Right ventricle myocardium superior (tissue), 1 donor: ENCODE data around the gene RGS1. TPM values are rescaled to one million over a fixed set of nuclear protein-coding genes. Genes with fewer than 3 reads are reported as not detected.
A peak's percentile ranks its signal among the peaks of the same experiment; 100 is the strongest.
"Not testable (repeated sequence)": the region's sequence is repeated elsewhere in the genome, so short reads cannot be mapped to it uniquely, and the experiment has no call there.

Experiments used
- ATAC-seq: fragments of 200-7000 bp; cut with Tn5 transposase; one replicate; pipeline ENCODE4 v1.9.1; 2020; ENCODE audit warnings: mild to moderate bottlenecking; ENCODE audit not compliant: poor library complexity
- DNase-seq: peaks from one replicate; pipeline ENCODE4 v3.0.0-alpha.2; 2020
- intact Hi-C: fragments of 100-400 bp; cut with DNase I; formaldehyde crosslinking; loops from one replicate; pipeline ENCODE4 v1.11.2; 2022
- long read RNA-seq: library from polyadenylated mRNA; unstranded; transcript quantifications from one replicate; pipeline ENCODE4 v2.0.0, GENCODE V29; 2021
- total RNA-seq: library from RNA; stranded (reverse); fragmentation: NEBNext Ultra II Directional; extraction: Animal tissue kit (Norgen Biotek cat#: 25700); gene quantifications from one replicate; pipeline ENCODE4 v1.2.1, GENCODE V29; 2021
- donor health status: DM: no; HTN: yes; CAD: no; lungs with severe emphysema.

The RGS1 gene
- total RNA-seq = 0.65 TPM
- long read RNA-seq = 0 reads

- ATAC-seq = peak; percentile 63
- no peak for DNase-seq
- intact Hi-C loops = no loop called here
Observed at GRCh38 chr1:192575499-192576189, at the start of gene RGS1. RGS1 (plus strand) TSS chr1:192575773; CDS start chr1:192575793, 20 bp downstream.

GRCh38 chr1:192527111-192527795 is 48.3 kb upstream of the RGS1 start:
- DNase-seq (no peak), ATAC-seq (no peak)
- intact Hi-C loops = no loop called here

- ATAC-seq = no peak
- DNase-seq = no peak
- intact Hi-C loops = no loop called here
Observed at GRCh38 chr1:192527950-192528349, 47.6 kb upstream of the RGS1 start.

- no peak for DNase-seq
- intact Hi-C loops = no loop called here
- ATAC-seq = no peak
Observed at GRCh38 chr1:192529031-192529755, 46.4 kb upstream of the RGS1 start.

GRCh38 chr1:192529811-192530210 is 45.8 kb upstream of the RGS1 start:
- intact Hi-C loops = no loop called here
- ATAC-seq = no peak

GRCh38 chr1:192530254-192530653 is 45.3 kb upstream of the RGS1 start:
- no peak for DNase-seq
- intact Hi-C loops = no loop called here
- peak; percentile 71 for ATAC-seq

More at GRCh38 chr1:192529811-192530210, 45.8 kb upstream of the RGS1 start:
- DNase-seq = no peak

- DNase-seq = peak; percentile 42
- intact Hi-C loops = not testable (repeated sequence)
- ATAC-seq = peak; percentile 68
Observed at GRCh38 chr1:192531037-192531703, 44.4 kb upstream of the RGS1 start.

GRCh38 chr1:192534666-192535065 is 40.9 kb upstream of the RGS1 start:
- intact Hi-C loops = no loop called here
- no peak for ATAC-seq
- no peak for DNase-seq

GRCh38 chr1:192535916-192536664 is 39.5 kb upstream of the RGS1 start:
- DNase-seq (no peak), ATAC-seq (no peak)
- intact Hi-C loops = no loop called here

- peak; percentile 66 for ATAC-seq
- intact Hi-C loops = no loop called here
- no peak for DNase-seq
Observed at GRCh38 chr1:192538407-192539296, 36.9 kb upstream of the RGS1 start.

- intact Hi-C loops = no loop called here
- ATAC-seq (peak; percentile 89), DNase-seq (no peak)
Observed at GRCh38 chr1:192539297-192540092, 36.1 kb upstream of the RGS1 start.

GRCh38 chr1:192543445-192543844 is 32.1 kb upstream of the RGS1 start:
- DNase-seq (no peak), ATAC-seq (no peak)
- intact Hi-C loops = no loop called here

- DNase-seq = no peak
- intact Hi-C loops = no loop called here
- ATAC-seq = peak; percentile 36
Observed at GRCh38 chr1:192545896-192546521, 29.6 kb upstream of the RGS1 start.

GRCh38 chr1:192546596-192547190 is 28.9 kb upstream of the RGS1 start:
- intact Hi-C loops = no loop called here
- DNase-seq = no peak
- ATAC-seq = no peak

GRCh38 chr1:192547501-192547900 is 28.1 kb upstream of the RGS1 start:
- no peak for DNase-seq
- intact Hi-C loops = no loop called here
- ATAC-seq = no peak

GRCh38 chr1:192549937-192550336 is 25.6 kb upstream of the RGS1 start:
- no peak for ATAC-seq
- intact Hi-C loops = no loop called here
- DNase-seq = no peak
